Neural cell (in vitro differentiated cells): ENCODE measurements around the gene SMIM35.

Source experiments
- EP300 ChIP-seq: fragments of 450-650 bp; conservative IDR thresholded peaks from 2 replicates; pipeline ENCODE4 v1.6.1; 2014; ENCODE audit warnings: antibody characterized with exemption, mild to moderate bottlenecking, moderate library complexity; ENCODE audit not compliant: poor library complexity, severe bottlenecking
- EZH2 ChIP-seq: fragments of 200-600, 300-800 bp; shearing (Covaris generic), sonication (generic); IDR thresholded peaks from 2 replicates; pipeline ENCODE4 v1.6.1; 2014; ENCODE audit warnings: antibody characterized with exemption, low read length, borderline replicate concordance, mild to moderate bottlenecking; ENCODE audit not compliant: insufficient read depth, poor library complexity, severe bottlenecking
- MXI1 ChIP-seq: fragments of 450-650 bp; conservative IDR thresholded peaks from 2 replicates; pipeline ENCODE4 v1.6.1; 2014; ENCODE audit warnings: antibody characterized with exemption, mild to moderate bottlenecking; ENCODE audit not compliant: poor library complexity, severe bottlenecking
- POLR2AphosphoS5 ChIP-seq: IDR thresholded peaks from 2 replicates; pipeline ENCODE4 v1.6.1; 2012
- RAD21 ChIP-seq: fragments of 450-650 bp; conservative IDR thresholded peaks from 2 replicates; pipeline ENCODE4 v1.6.1; 2014; ENCODE audit warnings: antibody characterized with exemption, mild to moderate bottlenecking, moderate library complexity
- SMC3 ChIP-seq: fragments of 450-650 bp; conservative IDR thresholded peaks from 2 replicates; pipeline ENCODE4 v1.6.1; 2014; ENCODE audit warnings: antibody characterized with exemption, mild to moderate bottlenecking, moderate library complexity; ENCODE audit not compliant: poor library complexity
- TAF1 ChIP-seq: IDR thresholded peaks from 2 replicates; pipeline ENCODE4 v1.6.1; 2012; ENCODE audit warnings: low read depth
- TF ChIP-seq, protein P1 (sequence below): fragments of 450-650 bp; IDR thresholded peaks from 2 replicates; pipeline ENCODE4 v1.5.1; 2014; ENCODE audit warnings: antibody characterized with exemption, mild to moderate bottlenecking, moderate library complexity; ENCODE audit not compliant: poor library complexity, severe bottlenecking
- TF ChIP-seq, protein P2 (sequence below): IDR thresholded peaks from 2 replicates; pipeline ENCODE4 v1.6.1; 2012; ENCODE audit warnings: borderline replicate concordance

DNA sequence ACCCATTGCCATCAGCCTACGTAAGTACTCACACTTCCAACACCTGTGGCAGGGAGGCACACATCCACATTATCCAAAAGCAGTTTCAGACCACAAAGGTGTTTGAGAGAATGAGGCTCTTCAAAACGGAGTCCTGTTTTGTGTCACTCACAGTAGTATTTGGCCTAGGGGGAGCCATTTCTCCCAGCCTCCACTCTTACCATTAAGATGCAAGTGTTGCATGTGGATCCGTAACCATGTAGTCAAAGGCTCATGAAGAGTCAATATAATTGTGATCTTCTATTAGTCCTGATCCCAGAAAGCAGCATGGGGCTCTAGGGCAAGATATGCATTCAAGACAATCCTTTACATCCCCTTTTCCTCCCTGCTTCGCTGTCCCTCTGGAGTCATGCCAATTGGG, 59.1 kb downstream of the SMIM35 start:
- TF ChIP-seq EZH2 = no peak
- TF ChIP-seq, protein P1, sequence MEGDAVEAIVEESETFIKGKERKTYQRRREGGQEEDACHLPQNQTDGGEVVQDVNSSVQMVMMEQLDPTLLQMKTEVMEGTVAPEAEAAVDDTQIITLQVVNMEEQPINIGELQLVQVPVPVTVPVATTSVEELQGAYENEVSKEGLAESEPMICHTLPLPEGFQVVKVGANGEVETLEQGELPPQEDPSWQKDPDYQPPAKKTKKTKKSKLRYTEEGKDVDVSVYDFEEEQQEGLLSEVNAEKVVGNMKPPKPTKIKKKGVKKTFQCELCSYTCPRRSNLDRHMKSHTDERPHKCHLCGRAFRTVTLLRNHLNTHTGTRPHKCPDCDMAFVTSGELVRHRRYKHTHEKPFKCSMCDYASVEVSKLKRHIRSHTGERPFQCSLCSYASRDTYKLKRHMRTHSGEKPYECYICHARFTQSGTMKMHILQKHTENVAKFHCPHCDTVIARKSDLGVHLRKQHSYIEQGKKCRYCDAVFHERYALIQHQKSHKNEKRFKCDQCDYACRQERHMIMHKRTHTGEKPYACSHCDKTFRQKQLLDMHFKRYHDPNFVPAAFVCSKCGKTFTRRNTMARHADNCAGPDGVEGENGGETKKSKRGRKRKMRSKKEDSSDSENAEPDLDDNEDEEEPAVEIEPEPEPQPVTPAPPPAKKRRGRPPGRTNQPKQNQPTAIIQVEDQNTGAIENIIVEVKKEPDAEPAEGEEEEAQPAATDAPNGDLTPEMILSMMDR = no peak
- no peak for TF ChIP-seq TAF1
- TF ChIP-seq, protein P2, sequence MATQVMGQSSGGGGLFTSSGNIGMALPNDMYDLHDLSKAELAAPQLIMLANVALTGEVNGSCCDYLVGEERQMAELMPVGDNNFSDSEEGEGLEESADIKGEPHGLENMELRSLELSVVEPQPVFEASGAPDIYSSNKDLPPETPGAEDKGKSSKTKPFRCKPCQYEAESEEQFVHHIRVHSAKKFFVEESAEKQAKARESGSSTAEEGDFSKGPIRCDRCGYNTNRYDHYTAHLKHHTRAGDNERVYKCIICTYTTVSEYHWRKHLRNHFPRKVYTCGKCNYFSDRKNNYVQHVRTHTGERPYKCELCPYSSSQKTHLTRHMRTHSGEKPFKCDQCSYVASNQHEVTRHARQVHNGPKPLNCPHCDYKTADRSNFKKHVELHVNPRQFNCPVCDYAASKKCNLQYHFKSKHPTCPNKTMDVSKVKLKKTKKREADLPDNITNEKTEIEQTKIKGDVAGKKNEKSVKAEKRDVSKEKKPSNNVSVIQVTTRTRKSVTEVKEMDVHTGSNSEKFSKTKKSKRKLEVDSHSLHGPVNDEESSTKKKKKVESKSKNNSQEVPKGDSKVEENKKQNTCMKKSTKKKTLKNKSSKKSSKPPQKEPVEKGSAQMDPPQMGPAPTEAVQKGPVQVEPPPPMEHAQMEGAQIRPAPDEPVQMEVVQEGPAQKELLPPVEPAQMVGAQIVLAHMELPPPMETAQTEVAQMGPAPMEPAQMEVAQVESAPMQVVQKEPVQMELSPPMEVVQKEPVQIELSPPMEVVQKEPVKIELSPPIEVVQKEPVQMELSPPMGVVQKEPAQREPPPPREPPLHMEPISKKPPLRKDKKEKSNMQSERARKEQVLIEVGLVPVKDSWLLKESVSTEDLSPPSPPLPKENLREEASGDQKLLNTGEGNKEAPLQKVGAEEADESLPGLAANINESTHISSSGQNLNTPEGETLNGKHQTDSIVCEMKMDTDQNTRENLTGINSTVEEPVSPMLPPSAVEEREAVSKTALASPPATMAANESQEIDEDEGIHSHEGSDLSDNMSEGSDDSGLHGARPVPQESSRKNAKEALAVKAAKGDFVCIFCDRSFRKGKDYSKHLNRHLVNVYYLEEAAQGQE = no peak
- no peak for TF ChIP-seq EP300
- no peak for TF ChIP-seq POLR2AphosphoS5
- TF ChIP-seq RAD21 = no peak
- no peak for TF ChIP-seq MXI1
- TF ChIP-seq SMC3 = no peak
